Epidermal melanocyte (primary cell): ENCODE measurements around the gene RXFP3.
"Not testable (repeated sequence)": the region's sequence is repeated elsewhere in the genome, so short reads cannot be mapped to it uniquely, and the experiment has no call there.

ENCODE experiments used
- DNase-seq: peaks from one replicate; pipeline ENCODE4 v3.0.0; 2011; ENCODE audit warnings: low spot score; ENCODE audit not compliant: insufficient read length

The RXFP3 gene

GRCh38 chr5:33936004-33936380, 194 bp upstream of the RXFP3 start:
- peak; percentile 41 for DNase-seq

GRCh38 chr5:33937017-33937706, 976 bp downstream of the RXFP3 start:
- DNase-seq, result no peak

- DNase-seq, result no peak
Measured at GRCh38 chr5:33937707-33938506, 1.7 kb downstream of the RXFP3 start.

- DNase-seq, result no peak
Measured at GRCh38 chr5:33938507-33938796, 2.3 kb downstream of the RXFP3 start.

GRCh38 chr5:33938881-33939280, 2.7 kb downstream of the RXFP3 start:
- no peak for DNase-seq

GRCh38 chr5:33939556-33940262, 3.5 kb downstream of the RXFP3 start:
- no peak for DNase-seq

- no peak for DNase-seq
Measured at GRCh38 chr5:33941090-33941489, 4.9 kb downstream of the RXFP3 start.

GRCh38 chr5:33944543-33945132, 8.5 kb downstream of the RXFP3 start:
- DNase-seq, result no peak

- DNase-seq, result not testable (repeated sequence)
Measured at GRCh38 chr5:33952175-33952574, 16.0 kb downstream of the RXFP3 start.

- no peak for DNase-seq
Measured at GRCh38 chr5:33957577-33958150, 21.5 kb downstream of the RXFP3 start.

- no peak for DNase-seq
Measured at GRCh38 chr5:33958176-33958575, 22.0 kb downstream of the RXFP3 start.

GRCh38 chr5:33964132-33964700, 28.0 kb downstream of the RXFP3 start:
- DNase-seq, result no peak

GRCh38 chr5:33966805-33967204, 30.6 kb downstream of the RXFP3 start:
- no peak for DNase-seq

- no peak for DNase-seq
Measured at GRCh38 chr5:33968211-33969005, 32.2 kb downstream of the RXFP3 start.

- peak; percentile 27 for DNase-seq
Measured at GRCh38 chr5:33969572-33970452, 33.6 kb downstream of the RXFP3 start.

- no peak for DNase-seq
Measured at GRCh38 chr5:33973271-33973670, 37.1 kb downstream of the RXFP3 start.

- DNase-seq, result no peak
Measured at GRCh38 chr5:33975852-33976251, 39.7 kb downstream of the RXFP3 start.

GRCh38 chr5:33976307-33976706, 40.1 kb downstream of the RXFP3 start:
- no peak for DNase-seq

- DNase-seq, result no peak
Measured at GRCh38 chr5:33978306-33978705, 42.1 kb downstream of the RXFP3 start.

- DNase-seq, result no peak
Measured at GRCh38 chr5:33980030-33980429, 43.8 kb downstream of the RXFP3 start.
